Lower leg skin (tissue), 3 donors: ENCODE measurements around the gene BLM.

Experiments used
- POLR2A ChIP-seq, 2 donors: fragments of 450-650 bp; IDR thresholded peaks; one replicate each; pipeline ENCODE4 v1.6.1; 2016 to 2017; ENCODE audit warnings: antibody characterized with exemption in 2 of 2, mild to moderate bottlenecking in 1 of 2, moderate library complexity in 1 of 2
- TF ChIP-seq, protein P1 (sequence below), 3 donors: fragments of 450-650 bp; IDR thresholded peaks; one replicate each; pipeline ENCODE4 v1.5.1; 2016; ENCODE audit warnings: antibody characterized with exemption in 3 of 3, mild to moderate bottlenecking in 3 of 3, moderate library complexity in 2 of 3

DNA sequence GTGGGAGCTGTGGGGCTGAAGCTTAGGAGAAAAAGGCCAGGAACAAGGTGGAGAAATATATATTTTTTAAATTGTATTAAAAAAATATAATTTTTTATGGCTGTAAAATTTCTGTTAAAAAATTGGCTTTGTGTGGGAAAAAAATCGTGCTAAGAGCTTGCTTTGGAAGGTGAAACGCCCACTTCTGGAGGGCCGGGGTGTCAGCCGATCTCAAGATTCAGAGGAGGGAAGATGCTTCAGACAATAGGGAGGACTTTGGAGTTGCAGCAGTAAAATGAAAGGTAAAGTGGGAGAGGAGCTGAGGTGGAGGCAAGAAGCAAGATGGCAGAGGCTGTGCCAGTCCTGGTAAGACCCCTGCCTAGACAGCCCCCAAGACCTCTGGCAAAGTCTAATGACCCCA, 45.9 kb upstream of the BLM start:
- TF ChIP-seq, protein P1, sequence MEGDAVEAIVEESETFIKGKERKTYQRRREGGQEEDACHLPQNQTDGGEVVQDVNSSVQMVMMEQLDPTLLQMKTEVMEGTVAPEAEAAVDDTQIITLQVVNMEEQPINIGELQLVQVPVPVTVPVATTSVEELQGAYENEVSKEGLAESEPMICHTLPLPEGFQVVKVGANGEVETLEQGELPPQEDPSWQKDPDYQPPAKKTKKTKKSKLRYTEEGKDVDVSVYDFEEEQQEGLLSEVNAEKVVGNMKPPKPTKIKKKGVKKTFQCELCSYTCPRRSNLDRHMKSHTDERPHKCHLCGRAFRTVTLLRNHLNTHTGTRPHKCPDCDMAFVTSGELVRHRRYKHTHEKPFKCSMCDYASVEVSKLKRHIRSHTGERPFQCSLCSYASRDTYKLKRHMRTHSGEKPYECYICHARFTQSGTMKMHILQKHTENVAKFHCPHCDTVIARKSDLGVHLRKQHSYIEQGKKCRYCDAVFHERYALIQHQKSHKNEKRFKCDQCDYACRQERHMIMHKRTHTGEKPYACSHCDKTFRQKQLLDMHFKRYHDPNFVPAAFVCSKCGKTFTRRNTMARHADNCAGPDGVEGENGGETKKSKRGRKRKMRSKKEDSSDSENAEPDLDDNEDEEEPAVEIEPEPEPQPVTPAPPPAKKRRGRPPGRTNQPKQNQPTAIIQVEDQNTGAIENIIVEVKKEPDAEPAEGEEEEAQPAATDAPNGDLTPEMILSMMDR (IDR thresholded peaks at IDR 0.05), result no peak
- TF ChIP-seq POLR2A (IDR thresholded peaks at IDR 0.05), result no peak
